Type B pancreatic cell (in vitro differentiated cells): ENCODE results near the gene ULK1. TPM values are rescaled to one million over a fixed set of nuclear protein-coding genes. Genes with fewer than 3 reads are reported as not detected.
A peak's percentile ranks its signal among the peaks of the same experiment; 100 is the strongest.

ENCODE experiments used
- DNase-seq: peaks from one replicate; pipeline ENCODE4 v3.0.0; 2021; ENCODE audit warnings: mixed read lengths; ENCODE audit not compliant: unreplicated experiment; ENCODE audit errors: extremely low spot score
- H3K27ac Mint-ChIP-seq: 2 replicates; pipeline ENCODE4 v1.8.0; 2021; ENCODE audit warnings: mild to moderate bottlenecking, mixed read lengths
- H3K27me3 Mint-ChIP-seq: 2 replicates; pipeline ENCODE4 v1.8.0; 2021; ENCODE audit warnings: mixed read lengths
- H3K36me3 Mint-ChIP-seq: 2 replicates; pipeline ENCODE4 v1.8.0; 2021; ENCODE audit warnings: mixed read lengths
- H3K4me1 Mint-ChIP-seq: one replicate; pipeline ENCODE4 v1.8.0; 2021; ENCODE audit warnings: mixed read lengths; ENCODE audit not compliant: unreplicated experiment
- H3K4me3 Mint-ChIP-seq: 2 replicates; pipeline ENCODE4 v1.8.0; 2021; ENCODE audit warnings: mild to moderate bottlenecking, mixed read lengths
- H3K9me3 Mint-ChIP-seq: 2 replicates; pipeline ENCODE4 v1.8.0; 2021; ENCODE audit warnings: mixed read lengths
- CTCF ChIP-seq: fragments of 200-600 bp; sonication (generic); conservative IDR thresholded peaks from 2 replicates; pipeline ENCODE4 v1.5.0; 2021; ENCODE audit warnings: antibody characterized with exemption, mild to moderate bottlenecking
- total RNA-seq: library from RNA; stranded (reverse); gene quantifications from 2 replicates; pipeline ENCODE4 v1.2.1, GENCODE V29; 2021; ENCODE audit warnings: low replicate concordance

ULK1 gene
- total RNA-seq, 1 donor from 2014 or later: 80.0 TPM

GRCh38 chr12:131919051-131919347, 24.6 kb downstream of the ULK1 start:
- no peak for TF ChIP-seq CTCF
- H3K4me3 Mint-ChIP-seq: no peak overlapping the region
- no peaks in the 10 kb centered on the region for H3K27me3 Mint-ChIP-seq
- DNase-seq: no peak
- H3K4me1 Mint-ChIP-seq: no peaks in the 10 kb centered on the region
- no peak overlapping the region for H3K27ac Mint-ChIP-seq
- no peaks in the 10 kb centered on the region for H3K9me3 Mint-ChIP-seq
- H3K36me3 Mint-ChIP-seq: peaks cover 5% of the 10 kb centered on the region

- Mint-ChIP-seq H3K36me3 (peaks cover 5% of the 10 kb centered on the region), H3K27me3 (no peaks in the 10 kb centered on the region), H3K4me3 (no peak overlapping the region), H3K27ac (no peak overlapping the region), H3K4me1 (no peaks in the 10 kb centered on the region), H3K9me3 (no peaks in the 10 kb centered on the region)
- no peak for TF ChIP-seq CTCF
- no peak for DNase-seq
Measured at GRCh38 chr12:131919366-131920156, 25.1 kb downstream of the ULK1 start.

- Mint-ChIP-seq H3K4me1 (no peaks in the 10 kb centered on the region), H3K9me3 (no peaks in the 10 kb centered on the region), H3K27me3 (no peaks in the 10 kb centered on the region), H3K36me3 (peaks cover 5% of the 10 kb centered on the region), H3K4me3 (no peak overlapping the region), H3K27ac (no peak overlapping the region)
- no peak for TF ChIP-seq CTCF
- DNase-seq: no peak
Measured at GRCh38 chr12:131920157-131920508, 25.7 kb downstream of the ULK1 start.

GRCh38 chr12:131920902-131921840, 26.7 kb downstream of the ULK1 start:
- no peaks in the 10 kb centered on the region for H3K9me3 Mint-ChIP-seq
- no peak overlapping the region for H3K4me3 Mint-ChIP-seq
- H3K4me1 Mint-ChIP-seq: no peaks in the 10 kb centered on the region
- H3K27ac Mint-ChIP-seq: peak overlapping the region; percentile 78
- no peak for DNase-seq
- H3K27me3 Mint-ChIP-seq: no peaks in the 10 kb centered on the region
- peaks cover 5% of the 10 kb centered on the region for H3K36me3 Mint-ChIP-seq
- TF ChIP-seq CTCF: no peak

- no peaks in the 10 kb centered on the region for H3K27me3 Mint-ChIP-seq
- no peak for TF ChIP-seq CTCF
- no peaks in the 10 kb centered on the region for H3K4me1 Mint-ChIP-seq
- peaks cover 5% of the 10 kb centered on the region for H3K36me3 Mint-ChIP-seq
- DNase-seq: no peak
- peak overlapping the region; percentile 78 for H3K27ac Mint-ChIP-seq
- no peak overlapping the region for H3K4me3 Mint-ChIP-seq
- no peaks in the 10 kb centered on the region for H3K9me3 Mint-ChIP-seq
Measured at GRCh38 chr12:131921866-131922769, 27.7 kb downstream of the ULK1 start.
